ENCODE data around the gene MYL5.

GRCh38 chr4:649293-649625, 25.1 kb upstream of the MYL5 start:
- no peak for TF ChIP-seq CTCF (IDR thresholded peaks at IDR 0.05; ENCODE audit: borderline replicate concordance, extremely low read depth, low read length, poor library complexity, severe bottlenecking)
- no peak for TF ChIP-seq EZH2 (IDR thresholded peaks at IDR 0.05; ENCODE audit: borderline replicate concordance, low read depth, low read length, severe bottlenecking)
